Measurements from ENCODE around the gene CA14. TPM values are rescaled to one million over a fixed set of nuclear protein-coding genes. Genes with fewer than 3 reads are reported as not detected.

Gene CA14
- total RNA-seq, 1 experiment from 2014 or later = 35.3 TPM

DNA sequence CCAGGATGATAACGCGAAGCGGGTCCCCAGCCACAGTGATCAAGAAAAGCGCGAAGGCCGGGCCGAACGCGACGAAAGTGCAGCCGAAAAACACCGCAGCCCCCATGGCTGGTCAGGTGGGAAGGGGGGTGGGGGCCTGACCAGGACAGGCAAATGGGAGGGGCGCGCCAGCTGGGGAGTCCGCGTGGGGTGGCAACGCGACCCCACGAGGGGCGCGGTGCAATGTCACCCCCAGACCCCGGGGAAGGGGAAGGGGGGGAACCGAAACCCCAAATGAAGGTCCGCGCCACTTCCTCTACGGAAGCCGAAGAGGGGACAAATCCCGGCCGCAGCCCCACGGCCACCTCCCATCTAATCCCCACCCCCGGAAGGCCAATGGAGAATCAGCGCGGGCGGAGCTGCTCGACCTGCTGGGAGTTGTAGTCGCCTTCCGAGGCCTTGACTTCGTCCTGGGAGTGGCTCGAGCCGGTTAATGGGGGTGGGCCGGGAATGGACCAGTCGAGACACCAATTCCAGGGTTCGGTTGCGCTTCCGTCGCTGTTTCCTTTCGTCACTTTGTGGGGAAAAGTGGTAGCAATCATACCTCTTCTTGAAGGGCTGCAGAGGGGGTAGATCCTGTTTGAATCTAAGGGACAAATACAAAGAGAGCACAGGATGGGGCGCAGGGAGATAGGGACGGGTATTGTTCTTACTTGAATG lies 11.3 kb downstream of the CA14 start, which contains the start of gene APH1A:
Gene APH1A, minus strand, starts transcription at position 312 of the 699 bp plus-strand sequence. Its CDS starts 206 bp downstream, at position 106.
- POLR2A ChIA-PET = interaction anchor here (0.5 to 1.8 kb wide), 10 partner anchors 8 to 225 kb away, joined by 3 to 21 read pairs (median 4); partner anchors contain the start of genes CA14 and CIART
- CTCF ChIA-PET = interaction anchor here (0.7 to 3.0 kb wide), 4 partner anchors 9 to 13 kb away, joined by 4 to 17 read pairs (median 8); partner anchors contain the start of gene CA14
- Mint-ChIP-seq H3K4me1 (peaks cover 49% of the 10 kb centered on the region), H3K4me3 (peak within 1 kb of the TSS; percentile 100), H3K9me3 (no peaks in the 10 kb centered on the region), H3K27ac (peak within 1 kb of the TSS; percentile 100), H3K36me3 (peaks cover 30% of the 10 kb centered on the region), H3K27me3 (ENCODE audit: low read depth) (no peaks in the 10 kb centered on the region)
- DNase-seq (ENCODE audit: low spot score) (peak; percentile 98), ATAC-seq (peak; percentile 95)
- TF ChIP-seq NFYB (CRISPR knock-in tag; conservative IDR thresholded peaks at IDR 0.05; ENCODE audit: low read depth) = peak; percentile 23; the same call in 1 of the 2 replicates
- peak; percentile 76; the same call in 1 of the 2 replicates for TF ChIP-seq ETV6 (CRISPR knock-in tag; IDR thresholded peaks at IDR 0.05)
- TF ChIP-seq CREM (CRISPR knock-in tag; IDR thresholded peaks at IDR 0.05) = peak; percentile 90
- TF ChIP-seq, protein P1, sequence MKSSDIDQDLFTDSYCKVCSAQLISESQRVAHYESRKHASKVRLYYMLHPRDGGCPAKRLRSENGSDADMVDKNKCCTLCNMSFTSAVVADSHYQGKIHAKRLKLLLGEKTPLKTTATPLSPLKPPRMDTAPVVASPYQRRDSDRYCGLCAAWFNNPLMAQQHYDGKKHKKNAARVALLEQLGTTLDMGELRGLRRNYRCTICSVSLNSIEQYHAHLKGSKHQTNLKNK (CRISPR knock-in tag; IDR thresholded peaks at IDR 0.05) = no peak
- TF ChIP-seq KAT7 (CRISPR knock-in tag; IDR thresholded peaks at IDR 0.05; ENCODE audit: borderline replicate concordance) = 0 out of 2 replicates have a peak, but pooled peaks have one; percentile 20
- TF ChIP-seq ZNF232 (CRISPR knock-in tag; IDR thresholded peaks at IDR 0.05) = 0 out of 2 replicates have a peak, but pooled peaks have one; percentile 32
- TF ChIP-seq, protein P2, sequence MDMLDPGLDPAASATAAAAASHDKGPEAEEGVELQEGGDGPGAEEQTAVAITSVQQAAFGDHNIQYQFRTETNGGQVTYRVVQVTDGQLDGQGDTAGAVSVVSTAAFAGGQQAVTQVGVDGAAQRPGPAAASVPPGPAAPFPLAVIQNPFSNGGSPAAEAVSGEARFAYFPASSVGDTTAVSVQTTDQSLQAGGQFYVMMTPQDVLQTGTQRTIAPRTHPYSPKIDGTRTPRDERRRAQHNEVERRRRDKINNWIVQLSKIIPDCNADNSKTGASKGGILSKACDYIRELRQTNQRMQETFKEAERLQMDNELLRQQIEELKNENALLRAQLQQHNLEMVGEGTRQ (CRISPR knock-in tag; IDR thresholded peaks at IDR 0.05) = peak; percentile 21; the same call in 1 of the 2 replicates
- no peak for TF ChIP-seq ELF4 (CRISPR knock-in tag; IDR thresholded peaks at IDR 0.05; ENCODE audit: low read depth)
- TF ChIP-seq SP1 (CRISPR knock-in tag; conservative IDR thresholded peaks at IDR 0.05) = peak; percentile 95
- no peak for TF ChIP-seq RELA (CRISPR knock-in tag; IDR thresholded peaks at IDR 0.05; ENCODE audit: borderline replicate concordance)
- TF ChIP-seq, protein P3, sequence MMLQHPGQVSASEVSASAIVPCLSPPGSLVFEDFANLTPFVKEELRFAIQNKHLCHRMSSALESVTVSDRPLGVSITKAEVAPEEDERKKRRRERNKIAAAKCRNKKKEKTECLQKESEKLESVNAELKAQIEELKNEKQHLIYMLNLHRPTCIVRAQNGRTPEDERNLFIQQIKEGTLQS (CRISPR knock-in tag; conservative IDR thresholded peaks at IDR 0.05) = no peak
- peak; percentile 71; the same call in 1 of the 2 replicates for TF ChIP-seq GABPB1 (CRISPR knock-in tag; IDR thresholded peaks at IDR 0.05)
- TF ChIP-seq, protein P4, sequence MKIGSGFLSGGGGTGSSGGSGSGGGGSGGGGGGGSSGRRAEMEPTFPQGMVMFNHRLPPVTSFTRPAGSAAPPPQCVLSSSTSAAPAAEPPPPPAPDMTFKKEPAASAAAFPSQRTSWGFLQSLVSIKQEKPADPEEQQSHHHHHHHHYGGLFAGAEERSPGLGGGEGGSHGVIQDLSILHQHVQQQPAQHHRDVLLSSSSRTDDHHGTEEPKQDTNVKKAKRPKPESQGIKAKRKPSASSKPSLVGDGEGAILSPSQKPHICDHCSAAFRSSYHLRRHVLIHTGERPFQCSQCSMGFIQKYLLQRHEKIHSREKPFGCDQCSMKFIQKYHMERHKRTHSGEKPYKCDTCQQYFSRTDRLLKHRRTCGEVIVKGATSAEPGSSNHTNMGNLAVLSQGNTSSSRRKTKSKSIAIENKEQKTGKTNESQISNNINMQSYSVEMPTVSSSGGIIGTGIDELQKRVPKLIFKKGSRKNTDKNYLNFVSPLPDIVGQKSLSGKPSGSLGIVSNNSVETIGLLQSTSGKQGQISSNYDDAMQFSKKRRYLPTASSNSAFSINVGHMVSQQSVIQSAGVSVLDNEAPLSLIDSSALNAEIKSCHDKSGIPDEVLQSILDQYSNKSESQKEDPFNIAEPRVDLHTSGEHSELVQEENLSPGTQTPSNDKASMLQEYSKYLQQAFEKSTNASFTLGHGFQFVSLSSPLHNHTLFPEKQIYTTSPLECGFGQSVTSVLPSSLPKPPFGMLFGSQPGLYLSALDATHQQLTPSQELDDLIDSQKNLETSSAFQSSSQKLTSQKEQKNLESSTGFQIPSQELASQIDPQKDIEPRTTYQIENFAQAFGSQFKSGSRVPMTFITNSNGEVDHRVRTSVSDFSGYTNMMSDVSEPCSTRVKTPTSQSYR (CRISPR knock-in tag; IDR thresholded peaks at IDR 0.05) = no peak
- TF ChIP-seq NR2C2 (CRISPR knock-in tag; IDR thresholded peaks at IDR 0.05) = 0 out of 2 replicates have a peak, but pooled peaks have one; percentile 34
- TF ChIP-seq ZNF263 (CRISPR knock-in tag; IDR thresholded peaks at IDR 0.05; ENCODE audit: low read depth) = no peak
- TF ChIP-seq, protein P5, sequence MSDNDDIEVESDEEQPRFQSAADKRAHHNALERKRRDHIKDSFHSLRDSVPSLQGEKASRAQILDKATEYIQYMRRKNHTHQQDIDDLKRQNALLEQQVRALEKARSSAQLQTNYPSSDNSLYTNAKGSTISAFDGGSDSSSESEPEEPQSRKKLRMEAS (CRISPR knock-in tag; IDR thresholded peaks at IDR 0.05) = peak; percentile 61; the same call in 1 of the 2 replicates
- TF ChIP-seq FOXP1 (CRISPR knock-in tag; IDR thresholded peaks at IDR 0.05; ENCODE audit: borderline replicate concordance) = peak; percentile 93
- TF ChIP-seq, protein P6, sequence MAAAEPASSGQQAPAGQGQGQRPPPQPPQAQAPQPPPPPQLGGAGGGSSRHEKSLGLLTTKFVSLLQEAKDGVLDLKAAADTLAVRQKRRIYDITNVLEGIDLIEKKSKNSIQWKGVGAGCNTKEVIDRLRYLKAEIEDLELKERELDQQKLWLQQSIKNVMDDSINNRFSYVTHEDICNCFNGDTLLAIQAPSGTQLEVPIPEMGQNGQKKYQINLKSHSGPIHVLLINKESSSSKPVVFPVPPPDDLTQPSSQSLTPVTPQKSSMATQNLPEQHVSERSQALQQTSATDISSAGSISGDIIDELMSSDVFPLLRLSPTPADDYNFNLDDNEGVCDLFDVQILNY (CRISPR knock-in tag; IDR thresholded peaks at IDR 0.05) = 0 out of 2 replicates have a peak, but pooled peaks have one; percentile 45
- no peak for TF ChIP-seq SMAD3 (CRISPR knock-in tag; IDR thresholded peaks at IDR 0.05; ENCODE audit: borderline replicate concordance)
- TF ChIP-seq, protein P7, sequence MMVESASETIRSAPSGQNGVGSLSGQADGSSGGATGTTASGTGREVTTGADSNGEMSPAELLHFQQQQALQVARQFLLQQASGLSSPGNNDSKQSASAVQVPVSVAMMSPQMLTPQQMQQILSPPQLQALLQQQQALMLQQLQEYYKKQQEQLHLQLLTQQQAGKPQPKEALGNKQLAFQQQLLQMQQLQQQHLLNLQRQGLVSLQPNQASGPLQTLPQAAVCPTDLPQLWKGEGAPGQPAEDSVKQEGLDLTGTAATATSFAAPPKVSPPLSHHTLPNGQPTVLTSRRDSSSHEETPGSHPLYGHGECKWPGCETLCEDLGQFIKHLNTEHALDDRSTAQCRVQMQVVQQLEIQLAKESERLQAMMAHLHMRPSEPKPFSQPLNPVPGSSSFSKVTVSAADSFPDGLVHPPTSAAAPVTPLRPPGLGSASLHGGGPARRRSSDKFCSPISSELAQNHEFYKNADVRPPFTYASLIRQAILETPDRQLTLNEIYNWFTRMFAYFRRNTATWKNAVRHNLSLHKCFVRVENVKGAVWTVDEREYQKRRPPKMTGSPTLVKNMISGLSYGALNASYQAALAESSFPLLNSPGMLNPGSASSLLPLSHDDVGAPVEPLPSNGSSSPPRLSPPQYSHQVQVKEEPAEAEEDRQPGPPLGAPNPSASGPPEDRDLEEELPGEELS (CRISPR knock-in tag; IDR thresholded peaks at IDR 0.05) = no peak
- TF ChIP-seq FOXK1 (CRISPR knock-in tag; IDR thresholded peaks at IDR 0.05) = peak; percentile 30; the same call in 1 of the 2 replicates
- TF ChIP-seq, protein P8, sequence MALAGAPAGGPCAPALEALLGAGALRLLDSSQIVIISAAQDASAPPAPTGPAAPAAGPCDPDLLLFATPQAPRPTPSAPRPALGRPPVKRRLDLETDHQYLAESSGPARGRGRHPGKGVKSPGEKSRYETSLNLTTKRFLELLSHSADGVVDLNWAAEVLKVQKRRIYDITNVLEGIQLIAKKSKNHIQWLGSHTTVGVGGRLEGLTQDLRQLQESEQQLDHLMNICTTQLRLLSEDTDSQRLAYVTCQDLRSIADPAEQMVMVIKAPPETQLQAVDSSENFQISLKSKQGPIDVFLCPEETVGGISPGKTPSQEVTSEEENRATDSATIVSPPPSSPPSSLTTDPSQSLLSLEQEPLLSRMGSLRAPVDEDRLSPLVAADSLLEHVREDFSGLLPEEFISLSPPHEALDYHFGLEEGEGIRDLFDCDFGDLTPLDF (CRISPR knock-in tag; IDR thresholded peaks at IDR 0.05) = 0 out of 2 replicates have a peak, but pooled peaks have one; percentile 35
- TF ChIP-seq PRRX2 (CRISPR knock-in tag; IDR thresholded peaks at IDR 0.05) = no peak

Data from WTC11 (cell line).